Keratinocyte (primary cell): Measurements from ENCODE around the gene CYP2U1. TPM values are rescaled to one million over a fixed set of nuclear protein-coding genes. Genes with fewer than 3 reads are reported as not detected.

Source experiments
- DNase-seq: peaks from one replicate; pipeline ENCODE4 v3.0.0-alpha.2; 2011; ENCODE audit warnings: low read depth, missing footprints, low spot score
- FAIRE-seq: peaks from 2 replicates; lab custom pipeline; 2011; peaks lifted over from hg19 to GRCh38; lab: Jason Lieb, UNC
- H2AFZ ChIP-seq: 2 replicates; pipeline ENCODE4 v1.6.0; 2012; ENCODE audit warnings: low read length, control low read depth, inconsistent platforms; ENCODE audit not compliant: control insufficient read depth
- H3K27ac ChIP-seq: 2 replicates; pipeline ENCODE4 v1.5.1; 2011; ENCODE audit warnings: low read length; ENCODE audit not compliant: control insufficient read depth, insufficient read depth
- H3K27me3 ChIP-seq: 3 replicates; pipeline ENCODE4 v1.6.0; 2011; ENCODE audit warnings: low read length; ENCODE audit not compliant: control insufficient read depth, insufficient read depth; ENCODE audit errors: extremely low read depth
- H3K36me3 ChIP-seq, 2 experiments: 2 replicates in 1 of 2; 3 replicates in 1 of 2; pipeline ENCODE4 v1.5.1; 2011; ENCODE audit warnings: low read length in 2 of 2, mild to moderate bottlenecking in 1 of 2; ENCODE audit not compliant: control insufficient read depth in 2 of 2, insufficient read depth in 2 of 2; ENCODE audit errors: extremely low read depth in 1 of 2
- H3K4me1 ChIP-seq: 3 replicates; pipeline ENCODE4 v1.5.1; 2011; ENCODE audit warnings: low read length; ENCODE audit not compliant: control insufficient read depth, insufficient read depth; ENCODE audit errors: extremely low read depth
- H3K4me2 ChIP-seq: 3 replicates; pipeline ENCODE4 v1.6.0; 2011; ENCODE audit warnings: low read depth, low read length; ENCODE audit not compliant: control insufficient read depth, insufficient read depth; ENCODE audit errors: extremely low read depth
- H3K4me3 ChIP-seq, 3 experiments: fragments of 200-600 bp in 1 of 3; sonication (generic) in 1 of 3; 2 replicates in 2 of 3; 3 replicates in 1 of 3; pipeline ENCODE4 v1.5.1; 2011 to 2016; ENCODE audit warnings: low read length in 3 of 3, mild to moderate bottlenecking in 3 of 3, control low read depth in 2 of 3, inconsistent platforms in 1 of 3, low read depth in 1 of 3, mixed read lengths in 1 of 3, mixed run types in 1 of 3, moderate library complexity in 1 of 3; ENCODE audit not compliant: control insufficient read depth in 2 of 3, insufficient read depth in 2 of 3; ENCODE audit errors: extremely low read depth in 1 of 3
- H3K79me2 ChIP-seq: 2 replicates; pipeline ENCODE4 v1.6.0; 2012; ENCODE audit warnings: low read length; ENCODE audit not compliant: control insufficient read depth, insufficient read depth
- H3K9ac ChIP-seq: 3 replicates; pipeline ENCODE4 v1.6.0; 2011; ENCODE audit warnings: low read length; ENCODE audit not compliant: control insufficient read depth, insufficient read depth; ENCODE audit errors: extremely low read depth
- H3K9me1 ChIP-seq: 3 replicates; pipeline ENCODE4 v1.6.0; 2011; ENCODE audit warnings: low read length; ENCODE audit not compliant: control insufficient read depth, insufficient read depth; ENCODE audit errors: extremely low read depth
- H3K9me3 ChIP-seq: 2 replicates; pipeline ENCODE4 v1.5.1; 2012; ENCODE audit warnings: low read depth, low read length; ENCODE audit not compliant: control insufficient read depth
- H4K20me1 ChIP-seq: 3 replicates; pipeline ENCODE4 v1.6.0; 2011; ENCODE audit warnings: low read length; ENCODE audit not compliant: control insufficient read depth, insufficient read depth; ENCODE audit errors: extremely low read depth
- CTCF ChIP-seq, 3 experiments: IDR thresholded peaks in 1 of 3; conservative IDR thresholded peaks in 1 of 3; optimal IDR thresholded peaks in 1 of 3; 2 replicates in 2 of 3; 3 replicates in 1 of 3; pipeline versions ENCODE3 to v1.5.1; 2011; ENCODE audit warnings: low read length in 3 of 3, mild to moderate bottlenecking in 3 of 3, moderate library complexity in 2 of 3, control low read depth in 1 of 3, inconsistent platforms in 1 of 3; ENCODE audit not compliant: insufficient read depth in 2 of 3; ENCODE audit errors: extremely low read depth in 1 of 3
- EZH2 ChIP-seq: IDR thresholded peaks from one replicate; pipeline ENCODE4 v1.6.1; 2012; ENCODE audit warnings: inconsistent platforms, mild to moderate bottlenecking, low read length, moderate library complexity
- dilution Hi-C: fragments of 300-500 bp; cut with MboI; formaldehyde crosslinking; loops from one replicate; pipeline ENCODE4 v1.7.0; 2020; ENCODE audit warnings: low sequenced_read_pairs; ENCODE audit not compliant: extremely low pct_ligation_motif_present
- polyA plus RNA-seq, 5 experiments: library from polyadenylated mRNA; depleted of rRNA in 3 of 5; stranded (reverse) in 3 of 5; stranded (forward) in 1 of 5; unstranded in 1 of 5; fragments of >200 nt; gene quantifications; 1 replicate in 1 of 5; 2 replicates in 3 of 5; 3 replicates in 1 of 5; pipeline versions ENCODE4 v1.2.1 to v1.2.3, GENCODE V29; 2011 to 2012; ENCODE audit warnings: missing spikeins in 2 of 5, low read depth in 1 of 5, low replicate concordance in 1 of 5

Gene CYP2U1
- polyA plus RNA-seq, 1 donor (not counting 4 experiments of a cell fraction or from before 2014, with no cell fraction given): 3.4 TPM

GRCh38 chr4:107974523-107974922 lies 43.2 kb downstream of the CYP2U1 start:
- DNase-seq (no peak), FAIRE-seq (no peak)
- no peak overlapping the region for H3K9ac ChIP-seq
- no peaks in the 10 kb centered on the region for H3K9me1 ChIP-seq
- H3K4me3 ChIP-seq: no peak overlapping the region
- TF ChIP-seq EZH2 (no peak), CTCF (optimal IDR thresholded peaks at IDR 0.05 in 1 of 3, IDR thresholded peaks at IDR 0.05 in 1 of 3, conservative IDR thresholded peaks at IDR 0.05 in 1 of 3; ENCODE audit: extremely low read depth in 1 of 3, insufficient read depth in 2 of 3, low read length in 3 of 3) (no peak)
- H2AFZ ChIP-seq: no peak overlapping the region
- dilution Hi-C loops: no loop called here
- H3K27ac ChIP-seq: no peak overlapping the region
- H3K36me3 ChIP-seq: no peaks in the 10 kb centered on the region
- H3K79me2 ChIP-seq: no peaks in the 10 kb centered on the region
- H4K20me1 ChIP-seq: no peaks in the 10 kb centered on the region
- no peak overlapping the region for H3K4me2 ChIP-seq
- H3K4me1 ChIP-seq: no peaks in the 10 kb centered on the region
- no peaks in the 10 kb centered on the region for H3K27me3 ChIP-seq
- no peaks in the 10 kb centered on the region for H3K9me3 ChIP-seq

- no peak for DNase-seq
- no peak for TF ChIP-seq EZH2
- no peak for TF ChIP-seq CTCF (optimal IDR thresholded peaks at IDR 0.05 in 1 of 3, IDR thresholded peaks at IDR 0.05 in 1 of 3, conservative IDR thresholded peaks at IDR 0.05 in 1 of 3; ENCODE audit: extremely low read depth in 1 of 3, insufficient read depth in 2 of 3, low read length in 3 of 3)
- H3K9me1 ChIP-seq: no peaks in the 10 kb centered on the region
- FAIRE-seq: no peak
- H2AFZ ChIP-seq: no peak overlapping the region
- dilution Hi-C loops: no loop called here
- no peak overlapping the region for H3K4me2 ChIP-seq
- H3K9ac ChIP-seq: no peak overlapping the region
- H3K79me2 ChIP-seq: no peaks in the 10 kb centered on the region
- no peaks in the 10 kb centered on the region for H3K36me3 ChIP-seq
- H3K9me3 ChIP-seq: no peaks in the 10 kb centered on the region
- H4K20me1 ChIP-seq: no peaks in the 10 kb centered on the region
- no peak overlapping the region for H3K4me3 ChIP-seq
- no peaks in the 10 kb centered on the region for H3K27me3 ChIP-seq
- no peak overlapping the region for H3K27ac ChIP-seq
- no peaks in the 10 kb centered on the region for H3K4me1 ChIP-seq
Observed at GRCh38 chr4:107977482-107977881, 46.1 kb downstream of the CYP2U1 start.
